Measurements from ENCODE around the gene HSPA1B.
"Not testable (repeated sequence)": the region's sequence is repeated elsewhere in the genome, so short reads cannot be mapped to it uniquely, and the experiment has no call there.

Gene HSPA1B

DNA sequence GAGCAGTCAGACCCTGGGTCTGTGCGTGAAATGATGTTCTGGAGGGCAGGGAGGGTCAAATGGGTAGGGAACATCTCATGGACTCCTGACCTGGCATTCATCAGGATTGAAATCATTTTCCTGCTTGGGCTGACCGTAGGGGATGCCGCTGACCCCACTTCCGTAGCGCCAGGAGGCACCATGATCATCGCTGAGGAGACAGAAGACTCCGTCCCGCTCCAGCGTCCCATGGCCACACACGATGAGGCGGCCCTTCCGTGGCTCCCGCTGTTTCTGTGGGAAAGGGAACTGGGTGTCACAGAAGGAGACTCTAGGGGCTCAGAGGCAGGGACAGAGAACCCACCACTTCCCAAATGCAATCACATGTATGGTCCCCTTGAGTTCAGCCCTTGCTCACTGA, 32.8 kb downstream of the HSPA1B start:
- no peak for DNase-seq (ENCODE audit: low spot score)

DNA sequence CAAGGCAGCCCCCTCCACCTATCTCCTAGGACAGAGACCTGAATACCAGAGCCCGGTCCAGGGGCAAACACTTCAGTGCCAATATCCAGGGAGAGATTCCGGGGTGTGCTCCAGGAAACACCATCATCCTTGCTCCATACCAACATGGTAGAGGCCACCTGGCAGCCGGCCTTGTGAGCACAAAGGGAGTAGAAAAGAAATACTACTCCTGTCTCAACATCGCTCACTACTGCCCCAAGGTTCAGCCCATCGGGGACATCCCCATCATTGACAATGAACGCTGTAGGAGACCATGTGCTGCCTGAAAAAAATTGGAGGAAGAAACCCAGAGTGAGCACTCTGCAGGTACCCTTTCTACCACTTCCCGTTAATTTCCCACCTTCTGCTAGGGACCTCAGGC, 33.6 kb downstream of the HSPA1B start:
- DNase-seq (ENCODE audit: low spot score) = no peak

DNA sequence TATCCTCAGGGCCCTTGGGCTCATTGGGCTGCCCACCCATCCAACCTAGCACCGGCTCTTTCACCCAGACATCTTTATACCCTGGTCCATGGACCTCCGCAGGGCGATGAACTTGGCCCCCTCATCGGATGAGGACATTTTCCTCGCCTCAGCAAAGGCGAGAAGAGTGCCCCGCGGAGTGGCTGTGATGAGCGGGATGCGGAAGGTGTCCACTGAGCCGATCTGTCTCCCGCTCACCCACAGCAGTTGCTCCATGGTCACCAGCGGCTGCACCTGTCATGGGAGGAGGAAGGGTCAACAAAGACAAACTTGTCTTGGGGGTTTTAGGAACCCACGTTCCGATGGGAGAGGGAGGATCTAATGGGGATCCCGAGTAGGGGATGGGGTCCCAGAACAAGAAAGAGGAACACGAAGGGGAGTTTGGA, 34.4 kb downstream of the HSPA1B start:
- DNase-seq (ENCODE audit: low spot score) = no peak

DNA sequence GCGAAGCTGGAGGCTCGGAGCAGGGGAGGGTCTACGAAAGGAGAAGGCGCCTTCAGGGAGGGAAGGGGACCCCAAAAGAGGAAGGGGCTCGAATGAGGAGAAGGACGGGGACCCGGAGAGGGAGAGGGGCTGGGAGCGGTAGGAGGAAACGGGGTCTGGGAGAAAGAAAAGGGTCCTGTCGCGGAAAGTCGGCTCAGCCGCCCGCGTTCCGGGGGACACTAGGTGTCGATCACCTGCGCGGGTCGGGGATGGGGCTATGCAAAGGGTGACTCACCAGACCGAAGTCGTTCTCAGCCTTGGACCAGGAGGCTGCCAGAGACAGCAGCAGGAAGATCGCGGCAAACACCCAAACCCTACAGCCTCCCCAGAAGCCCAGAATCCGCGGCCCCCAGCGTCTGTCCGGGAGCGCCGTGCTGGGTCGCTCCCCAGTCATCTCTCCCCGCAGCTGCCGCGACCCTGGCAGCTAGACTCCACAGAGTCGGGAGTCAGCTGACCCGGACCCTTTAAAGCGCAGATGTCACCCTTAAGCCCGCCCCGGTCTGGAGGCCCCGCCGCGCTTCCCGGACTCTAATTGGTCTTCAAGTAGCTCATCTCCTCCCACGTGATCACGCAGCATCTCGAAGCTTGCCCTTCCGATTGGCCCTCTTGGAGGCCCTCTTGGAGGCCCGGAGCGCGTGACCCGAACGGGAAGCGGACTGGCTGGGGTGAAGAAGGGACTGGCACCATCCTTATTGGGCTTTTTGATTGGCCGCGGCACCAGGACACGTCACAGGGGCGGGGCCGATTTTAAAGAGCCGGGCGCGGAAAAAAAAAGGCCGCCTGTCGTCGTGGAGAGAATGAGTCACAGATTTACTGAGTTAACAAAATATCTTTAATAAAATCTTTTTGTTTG, 35.1 kb downstream of the HSPA1B start, which contains the start of gene NEU1:
Gene NEU1 (minus strand): TSS at position 478 of the 892 bp plus-strand sequence. CDS start 45 bp downstream, at position 433.
- DNase-seq (ENCODE audit: low spot score) = peak; percentile 100

DNA sequence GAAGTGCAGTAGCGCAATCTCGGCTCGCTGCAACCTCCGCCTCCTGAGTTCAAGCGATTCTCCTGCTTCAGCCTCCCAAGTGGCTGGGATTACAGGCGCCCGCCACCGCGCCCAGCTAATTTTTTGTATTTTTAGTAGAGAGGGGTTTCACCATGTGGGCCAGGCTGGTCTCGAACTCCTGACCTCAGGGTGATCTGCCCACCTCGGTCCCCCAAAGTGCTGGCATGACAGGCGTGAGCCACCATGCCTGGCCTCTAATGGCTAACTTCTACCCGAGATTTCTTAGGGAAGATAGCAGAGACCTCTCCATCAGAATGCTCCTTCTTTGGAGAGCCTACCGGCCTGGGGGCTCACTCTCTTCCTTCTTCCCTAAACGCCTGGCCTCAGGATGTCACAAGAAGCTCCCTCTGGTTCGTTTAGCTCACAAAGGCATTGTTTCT, 36.6 kb downstream of the HSPA1B start:
- not testable (repeated sequence) for DNase-seq (ENCODE audit: low spot score)

DNA sequence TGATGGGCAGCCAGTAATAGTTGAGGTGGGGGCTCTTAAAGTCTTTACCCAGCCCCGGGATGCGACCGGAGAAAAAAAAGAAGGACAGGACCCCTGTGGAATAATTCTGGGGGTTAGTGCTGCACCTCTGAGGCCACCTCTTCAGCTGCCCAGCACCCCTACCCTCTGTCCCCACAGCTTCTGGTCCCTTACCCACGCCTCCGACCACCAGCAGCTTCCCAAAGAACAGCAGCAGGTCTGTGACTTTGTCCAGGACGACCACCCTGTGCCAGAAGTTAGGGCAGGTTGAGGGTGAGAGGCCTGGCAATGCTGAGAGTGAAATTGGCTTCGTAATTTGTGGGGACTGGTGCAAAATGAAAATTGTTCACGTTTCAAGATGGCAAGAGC, 37.3 kb downstream of the HSPA1B start:
- no peak for DNase-seq (ENCODE audit: low spot score)

DNA sequence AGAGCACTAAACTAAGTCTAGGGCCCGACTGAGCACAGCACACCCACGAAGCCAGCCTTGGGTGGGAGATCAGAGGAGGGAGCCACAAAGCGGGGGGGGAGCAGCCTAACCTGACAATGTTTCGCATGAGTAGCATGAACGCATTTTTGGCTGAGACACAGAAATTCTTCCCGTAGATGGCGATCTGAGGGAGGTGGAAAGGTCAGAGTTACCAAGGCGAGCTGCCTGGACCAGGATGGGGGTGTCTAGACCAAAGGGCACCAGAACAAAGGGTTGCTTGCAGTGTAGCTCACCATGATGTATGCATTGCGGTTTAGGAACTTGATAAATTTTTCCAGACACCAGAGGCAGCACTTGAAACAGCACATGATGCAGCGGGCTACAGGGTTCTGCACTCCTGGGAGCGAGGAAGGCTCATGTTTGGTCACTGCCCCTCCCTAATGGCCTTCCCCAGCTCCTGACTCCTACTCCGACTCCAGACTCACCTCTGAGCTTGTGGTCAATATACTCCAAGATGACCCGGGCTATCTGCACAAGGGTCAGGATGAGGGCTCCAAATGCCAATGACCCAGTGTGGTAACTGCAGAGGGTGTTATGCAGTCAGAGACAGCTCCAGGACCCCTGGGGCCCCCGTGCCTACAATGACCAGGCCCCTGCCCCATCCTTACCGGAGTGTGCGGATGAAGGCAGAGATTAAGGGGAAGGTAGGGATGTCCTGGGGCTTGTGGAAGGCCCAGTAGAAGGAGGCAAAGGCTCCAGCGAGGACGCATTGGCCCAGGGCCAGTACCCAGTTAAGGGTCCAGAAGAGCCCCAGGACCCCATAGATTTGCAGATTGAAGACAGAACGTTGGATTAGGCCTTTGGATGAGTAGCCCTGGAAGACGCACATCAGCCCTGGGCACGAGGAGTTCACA, 37.9 kb downstream of the HSPA1B start:
- DNase-seq (ENCODE audit: low spot score) = no peak

DNA sequence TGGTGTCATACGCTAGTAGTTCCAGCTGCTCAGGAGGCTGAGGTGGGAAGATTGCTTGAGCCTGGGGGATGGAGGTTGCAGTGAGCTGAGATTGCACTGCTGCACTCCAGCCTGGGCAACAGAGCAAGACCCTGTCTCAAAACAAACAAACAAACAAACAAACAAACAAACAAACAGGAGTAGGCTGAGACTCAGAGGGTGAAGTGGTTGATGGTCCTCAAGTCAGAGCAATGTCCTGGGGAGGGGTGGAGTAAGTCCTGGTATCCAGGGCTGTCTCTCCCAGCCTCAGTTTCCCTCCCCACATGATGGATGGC, 41.1 kb downstream of the HSPA1B start:
- DNase-seq (ENCODE audit: low spot score) = not testable (repeated sequence)

DNA sequence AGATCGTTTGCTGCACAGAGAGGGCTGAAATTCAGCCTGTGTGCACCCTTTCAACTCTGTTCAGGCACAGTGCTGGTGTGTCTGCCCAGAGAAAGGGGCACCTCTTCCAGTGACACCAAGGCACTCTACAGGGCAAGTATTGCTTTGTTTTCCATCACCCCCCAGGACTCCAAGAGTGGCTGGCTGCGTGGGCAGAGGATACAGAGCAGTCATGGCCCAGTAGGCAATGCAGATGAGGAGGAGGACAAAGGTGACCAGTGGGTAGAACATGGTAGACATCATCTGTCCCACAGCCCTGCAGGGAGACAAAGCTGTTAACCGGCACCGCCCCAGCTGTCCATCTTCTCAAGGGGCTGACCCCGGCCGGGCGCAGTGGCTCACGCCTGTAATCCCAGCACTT, 41.8 kb downstream of the HSPA1B start:
- DNase-seq (ENCODE audit: low spot score) = no peak

DNA sequence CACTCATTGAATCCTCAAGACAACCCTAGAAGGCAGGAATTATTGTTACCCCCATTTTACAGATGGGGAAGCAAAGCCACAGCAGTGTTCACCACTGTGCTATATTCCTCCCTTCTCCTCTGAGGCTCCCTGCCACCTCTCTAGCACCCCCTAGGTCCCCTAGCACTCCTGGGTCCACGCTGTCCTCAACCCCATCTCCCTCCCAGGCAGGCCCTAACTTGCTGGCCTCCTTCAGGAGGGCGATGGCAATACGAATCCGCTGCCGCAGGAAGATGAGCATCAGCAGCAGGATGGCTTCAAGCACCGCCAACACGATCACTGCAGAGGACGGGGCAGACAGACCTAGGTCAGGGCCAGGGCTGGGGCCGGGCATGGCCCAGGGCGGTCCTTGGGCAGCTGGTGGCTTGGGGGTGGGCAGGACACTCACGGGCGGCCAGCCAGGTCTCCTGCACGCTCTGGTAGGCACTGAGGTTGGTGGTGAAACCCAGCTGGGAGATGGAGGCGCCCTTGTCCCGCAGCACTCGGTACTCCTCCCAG, 42.9 kb downstream of the HSPA1B start:
- no peak for DNase-seq (ENCODE audit: low spot score)

DNA sequence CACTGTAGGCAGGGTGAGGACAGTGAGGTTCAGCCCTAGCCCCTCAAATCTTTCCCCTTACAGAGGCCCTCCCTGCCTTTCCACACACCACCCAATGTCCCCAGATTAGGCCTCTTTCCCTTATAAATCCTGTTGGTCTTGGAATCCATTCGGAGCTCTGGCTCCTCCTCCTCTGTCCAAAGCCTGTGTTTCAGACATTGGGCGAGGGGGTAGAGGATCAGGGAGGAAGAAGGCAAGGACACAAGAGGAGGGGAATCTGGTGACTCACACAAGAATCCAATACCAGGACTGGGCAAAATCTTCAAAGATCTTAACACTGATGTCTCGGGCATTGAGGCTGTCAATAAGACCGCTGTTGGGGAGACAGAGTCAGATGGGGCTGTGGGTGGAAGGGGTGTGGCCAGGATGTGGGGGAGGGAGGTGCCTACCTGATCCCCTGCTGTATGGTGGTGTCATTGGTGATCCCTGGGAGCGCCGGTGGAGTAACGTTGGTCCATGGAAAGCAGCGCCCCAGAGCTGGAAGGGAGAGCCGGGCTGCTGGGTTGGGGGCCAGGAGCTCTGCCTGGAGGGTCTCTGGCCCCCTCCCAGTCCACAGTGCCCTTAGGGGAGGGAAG, 43.6 kb downstream of the HSPA1B start:
- DNase-seq (ENCODE audit: low spot score) = peak; percentile 27

DNA sequence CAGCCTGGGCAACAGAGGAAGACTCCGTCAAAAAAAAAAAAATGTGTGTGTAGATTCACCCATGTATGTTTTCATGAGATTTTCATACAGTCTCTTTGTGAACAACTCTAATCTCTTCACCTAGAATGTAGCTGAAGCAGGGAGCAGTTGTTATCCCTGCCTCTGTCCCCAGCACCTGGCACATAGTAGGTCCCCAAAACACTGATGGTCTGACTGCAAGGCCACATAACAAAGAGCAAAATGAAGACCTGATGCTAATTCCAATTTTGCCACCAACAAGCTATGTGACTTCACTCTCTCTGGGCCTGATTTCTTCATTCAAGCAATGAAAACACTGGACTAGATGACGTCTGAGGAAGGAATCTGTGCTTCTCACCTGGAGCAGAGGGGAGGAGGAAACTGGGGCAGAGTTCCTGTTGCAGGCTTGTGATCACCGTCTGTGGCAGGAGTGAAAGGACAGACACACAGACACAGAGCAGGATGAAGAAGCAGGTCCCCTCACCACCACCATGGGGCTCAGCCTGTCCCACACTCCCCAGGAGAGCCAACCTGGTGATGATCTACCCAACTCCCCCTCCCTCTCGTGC, 46.6 kb downstream of the HSPA1B start:
- DNase-seq (ENCODE audit: low spot score) = no peak

DNA sequence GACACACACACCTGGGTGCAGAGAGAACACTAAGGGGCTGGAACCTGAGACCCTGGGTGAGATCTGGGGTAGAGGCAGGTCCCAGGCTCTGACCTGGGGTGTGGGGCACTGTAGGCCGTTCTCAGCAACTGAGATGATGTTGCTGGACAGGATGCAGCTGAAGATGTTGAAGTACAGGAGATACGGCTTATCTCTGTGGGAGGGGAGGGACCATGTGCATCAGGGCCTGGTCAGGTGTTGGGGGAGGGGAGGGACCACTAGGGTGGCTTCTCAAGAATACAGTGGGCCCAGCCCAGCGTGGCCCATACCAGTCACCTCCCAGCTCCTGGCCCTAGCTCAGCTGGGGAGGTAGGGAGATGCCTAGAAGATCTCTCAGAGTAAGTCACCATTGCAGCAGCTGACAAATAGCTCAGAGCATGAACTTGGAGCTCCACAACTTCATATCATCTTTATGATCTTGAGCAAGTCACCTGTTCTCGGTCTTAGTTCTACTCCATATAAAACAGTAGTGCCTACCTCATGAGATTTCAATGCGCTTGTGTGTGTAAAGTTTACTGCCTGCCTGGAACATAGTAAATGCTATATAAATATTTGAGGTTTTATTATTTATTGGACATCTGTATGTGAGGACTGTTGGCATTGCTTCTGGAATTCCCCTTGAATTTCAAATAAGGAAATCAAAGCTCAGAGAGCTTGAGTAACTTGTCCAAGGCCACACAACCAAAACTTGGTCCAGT, 47.5 kb downstream of the HSPA1B start:
- no peak for DNase-seq (ENCODE audit: low spot score)

DNA sequence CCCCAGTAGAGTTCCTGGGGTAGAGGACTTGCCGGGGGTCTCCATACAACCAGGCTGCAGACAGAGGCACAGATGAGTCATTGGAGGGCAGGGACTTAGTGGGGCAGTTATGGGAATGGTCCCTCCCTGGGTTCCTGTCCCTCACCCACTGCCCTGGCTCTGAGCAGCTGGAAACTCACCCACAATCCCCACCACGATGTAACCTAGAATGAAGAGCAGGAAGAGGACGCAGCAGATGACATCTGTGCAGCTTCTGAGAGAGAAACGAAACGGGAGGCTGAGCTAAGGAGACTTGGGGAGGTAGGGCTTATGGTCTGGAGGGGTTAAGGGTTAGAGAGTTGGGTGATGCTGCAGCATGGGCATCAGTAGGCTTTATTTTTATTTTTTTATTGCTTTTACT, 48.3 kb downstream of the HSPA1B start:
- DNase-seq (ENCODE audit: low spot score) = no peak

DNA sequence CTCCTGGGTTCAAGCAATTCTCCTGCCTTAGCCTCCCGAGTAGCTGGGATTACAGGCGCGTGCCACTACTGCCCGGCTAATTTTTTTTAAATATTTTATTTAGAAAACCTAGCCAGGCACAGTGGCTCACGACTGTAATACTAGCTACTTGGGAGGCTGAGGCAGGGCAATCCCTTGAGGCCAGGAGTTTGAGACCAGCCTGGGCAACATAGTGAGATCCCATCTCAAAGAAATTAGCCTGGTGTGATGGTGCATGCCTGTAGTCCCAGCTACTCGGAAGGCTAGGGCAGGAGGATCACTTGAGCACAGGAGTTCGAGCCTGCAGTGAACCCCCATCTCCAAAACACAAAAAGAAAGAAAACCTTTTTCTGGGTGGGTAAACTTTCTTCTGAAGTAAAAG, 48.8 kb downstream of the HSPA1B start:
- no peak for DNase-seq (ENCODE audit: low spot score)

DNA sequence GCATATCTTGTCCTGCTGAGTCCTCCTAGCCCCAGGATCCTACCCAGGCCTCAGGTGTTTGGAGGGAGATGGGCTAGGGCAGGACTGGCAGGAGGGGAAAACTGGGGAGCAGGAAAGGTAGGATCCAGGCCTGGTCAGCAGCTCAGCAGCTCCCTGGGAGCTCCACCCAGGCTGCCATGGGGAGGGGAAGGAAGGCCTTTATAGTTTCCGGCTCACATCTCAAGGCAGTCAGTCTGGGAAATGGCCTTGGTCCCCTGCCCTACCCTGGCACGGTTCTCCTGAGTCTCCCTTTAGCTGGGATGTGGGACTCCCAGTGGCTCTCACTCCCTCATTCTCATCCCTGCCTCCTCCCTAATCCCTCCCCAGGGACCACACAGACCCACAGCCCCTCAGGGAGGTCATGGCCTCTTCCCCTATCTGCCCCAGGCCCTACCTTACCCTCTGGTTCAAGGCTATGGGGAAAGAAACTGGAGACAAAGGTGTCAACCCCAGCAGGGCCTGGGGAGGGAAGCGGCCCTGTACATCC, 49.6 kb downstream of the HSPA1B start:
- no peak for DNase-seq (ENCODE audit: low spot score)

DNA sequence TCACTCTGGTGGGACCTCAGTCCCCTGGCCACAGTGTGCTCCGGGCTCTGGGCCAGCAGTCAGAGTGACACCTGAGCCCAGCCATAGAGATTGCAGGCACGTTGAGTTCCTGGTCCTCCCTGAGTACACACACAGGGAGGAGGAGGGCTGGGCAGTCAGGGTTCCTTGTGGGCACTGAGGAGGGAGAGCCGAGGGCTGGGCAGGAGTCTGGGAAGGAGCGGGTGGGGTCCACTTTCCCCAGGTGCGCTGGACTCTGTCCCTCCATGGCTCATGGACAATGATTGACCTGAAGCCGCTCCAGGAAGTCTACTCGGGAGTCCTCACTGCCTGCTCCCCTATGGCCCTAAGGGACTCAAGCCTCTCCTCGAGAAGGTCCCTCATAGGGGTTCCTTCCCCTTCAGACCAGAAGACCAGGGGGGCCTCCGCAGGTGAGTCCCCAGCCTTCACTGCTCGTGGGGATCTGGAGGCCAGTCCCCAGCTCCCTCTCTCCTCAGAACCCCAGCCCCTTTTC, 50.2 kb downstream of the HSPA1B start:
- no peak for DNase-seq (ENCODE audit: low spot score)

DNA sequence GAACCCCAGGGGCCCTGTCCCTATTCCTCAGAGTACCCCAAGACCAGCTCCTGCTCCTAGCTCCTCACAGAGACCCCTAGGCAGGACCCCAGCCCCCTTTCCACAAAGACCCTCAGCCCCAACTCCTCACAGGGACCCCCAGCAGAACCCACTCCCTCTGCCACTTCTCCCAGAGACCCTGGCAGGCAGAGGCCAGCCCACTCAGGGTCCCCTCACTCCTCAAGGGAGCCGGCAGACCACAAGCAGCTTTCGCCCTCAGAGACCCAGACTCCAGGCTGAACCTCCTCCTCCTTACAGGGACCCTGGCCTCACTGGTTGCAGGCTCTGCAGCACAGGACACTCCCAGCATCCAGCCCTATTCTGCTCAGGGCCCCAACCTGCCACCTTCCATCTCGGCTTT, 50.7 kb downstream of the HSPA1B start:
- no peak for DNase-seq (ENCODE audit: low spot score)

DNA sequence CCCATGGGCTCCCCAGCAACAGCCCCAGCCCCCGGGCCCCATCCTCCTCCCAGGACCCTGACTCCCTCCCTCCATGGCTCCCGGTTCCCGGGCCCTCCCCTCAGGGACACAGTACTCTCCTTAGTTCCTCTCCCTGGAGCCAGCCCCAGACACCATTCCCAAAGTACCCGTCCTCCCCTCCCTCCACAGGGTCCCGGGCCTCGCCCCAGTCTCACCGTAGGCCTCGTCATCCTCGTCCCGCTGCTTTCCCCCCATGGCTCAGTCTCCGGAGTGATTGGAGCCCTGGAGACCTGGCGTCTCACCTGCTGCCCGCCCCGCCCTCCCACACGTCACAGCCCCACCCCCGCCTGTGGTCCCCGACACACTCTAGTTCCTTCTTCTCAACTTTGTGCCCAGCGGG, 51.2 kb downstream of the HSPA1B start, which contains the start of gene SLC44A4:
Gene SLC44A4 (minus strand): TSS at position 272 of the 400 bp plus-strand sequence. CDS start 17 bp downstream, at position 255.
- DNase-seq (ENCODE audit: low spot score) = no peak

DNA sequence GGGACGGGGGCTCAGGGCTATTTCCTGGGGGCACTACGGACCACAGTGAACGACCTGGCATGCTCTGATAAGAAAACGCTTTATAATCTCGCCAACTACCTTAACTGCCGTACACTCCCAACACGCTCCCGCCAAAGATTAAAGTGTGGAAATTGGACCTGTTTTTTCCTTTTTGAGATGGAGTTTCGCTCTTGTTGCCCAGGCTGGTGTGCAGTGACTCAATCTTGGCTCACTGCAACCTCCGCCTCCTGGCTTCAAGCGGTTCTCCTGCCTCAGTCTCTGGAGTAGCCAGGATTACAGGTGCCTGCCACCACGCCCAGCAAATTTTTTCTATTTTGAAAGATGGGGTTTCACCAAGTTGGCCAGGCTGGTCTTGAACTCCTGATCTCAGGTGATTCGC, 51.6 kb downstream of the HSPA1B start:
- no peak for DNase-seq (ENCODE audit: low spot score)

Measured in AG08395 (cell line).